ENCODE results near the gene CBS.
"Not testable (repeated sequence)": the region's sequence is repeated elsewhere in the genome, so short reads cannot be mapped to it uniquely, and the experiment has no call there.

CBS gene

DNA sequence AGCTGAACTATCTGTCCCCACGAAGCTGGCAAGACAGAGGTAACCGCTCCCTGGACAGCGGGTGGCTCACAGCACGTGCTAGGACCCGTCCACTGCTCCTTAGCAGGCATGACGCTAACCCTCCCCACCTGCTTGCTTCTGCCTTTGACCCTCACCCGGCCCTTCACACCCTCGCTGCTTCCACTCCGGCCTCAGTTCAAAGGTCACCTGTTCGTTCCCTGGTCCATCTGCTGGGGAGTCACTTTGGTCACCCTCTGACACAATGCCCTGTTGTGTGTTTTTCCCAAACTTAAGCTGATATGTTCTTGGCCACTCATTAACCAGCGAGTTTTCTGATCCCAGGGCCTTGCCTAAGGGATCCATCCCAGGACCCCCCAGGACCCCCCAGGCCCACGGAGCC, 7.6 kb downstream of the CBS start:
- DNase-seq: not testable (repeated sequence)

DNA sequence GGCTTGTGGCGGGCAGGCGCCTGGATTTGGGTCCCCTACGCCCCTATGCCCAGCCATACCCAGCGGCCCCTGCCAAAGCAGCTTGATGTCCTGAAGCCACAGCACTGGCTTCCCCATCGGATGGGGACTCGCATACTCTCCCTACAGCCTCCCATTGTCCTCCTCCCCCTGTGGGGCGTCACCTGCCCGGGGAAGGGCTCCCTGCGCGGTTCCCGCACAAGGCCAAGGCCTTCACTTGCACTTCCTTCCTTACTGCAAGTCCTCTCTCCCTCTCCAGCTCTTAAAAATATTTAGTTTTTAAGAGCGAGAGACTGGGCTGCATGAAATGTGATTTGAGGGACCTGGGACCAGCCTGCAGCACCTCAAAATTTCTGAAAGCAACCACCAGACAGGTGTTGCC, 8.9 kb downstream of the CBS start:
- DNase-seq: not testable (repeated sequence)

DNA sequence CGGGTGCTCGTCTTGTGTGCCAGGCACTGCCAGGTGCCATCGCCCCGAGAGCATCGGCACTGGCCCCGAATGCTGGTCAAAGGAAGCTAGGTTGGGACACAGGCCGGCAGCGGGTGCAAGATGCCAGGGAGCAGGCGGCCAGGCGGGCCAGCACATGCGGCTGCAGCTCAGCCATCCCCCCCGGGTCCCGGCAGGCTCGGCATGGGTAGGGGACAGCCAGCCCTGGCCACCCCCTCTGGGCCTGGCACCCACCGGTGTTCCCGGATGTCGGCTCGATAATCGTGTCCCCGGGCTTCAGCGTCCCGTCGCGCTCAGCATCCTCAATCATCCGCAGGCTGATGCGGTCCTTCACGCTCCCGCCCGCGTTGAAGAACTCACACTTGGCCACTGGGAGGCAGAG, 9.6 kb downstream of the CBS start:
- DNase-seq: not testable (repeated sequence)

DNA sequence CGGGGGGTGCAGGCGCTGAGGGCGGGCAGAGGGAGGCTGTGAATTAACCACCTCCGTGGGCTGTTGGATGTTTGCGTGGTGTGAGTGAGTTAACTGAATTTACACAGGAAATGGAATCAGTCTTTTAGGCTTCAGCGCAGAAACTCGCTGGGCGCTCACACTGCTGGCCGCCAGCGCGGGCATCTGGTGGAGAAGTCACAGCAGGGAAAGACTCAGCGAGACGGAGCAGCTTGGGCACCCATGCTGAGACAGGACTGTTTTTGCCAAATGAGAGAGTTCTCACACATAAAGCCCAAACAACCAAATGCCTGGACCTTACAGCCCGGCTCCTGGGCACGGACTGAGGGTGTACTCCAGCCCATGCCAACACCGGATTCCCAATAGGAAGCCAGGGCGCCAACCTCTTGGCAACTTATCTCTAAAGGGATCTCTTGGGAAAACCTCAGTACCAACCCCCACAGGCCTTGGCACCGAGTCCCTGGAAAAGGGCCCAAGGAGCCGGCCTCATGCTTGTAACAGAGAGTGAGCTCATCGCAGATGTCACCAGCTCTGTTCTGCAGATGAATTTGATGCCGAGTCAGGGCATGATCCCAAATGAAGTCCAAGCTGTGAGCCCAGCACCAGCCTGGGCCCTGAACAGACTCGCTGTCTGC, 11.2 kb downstream of the CBS start:
- not testable (repeated sequence) for DNase-seq

DNA sequence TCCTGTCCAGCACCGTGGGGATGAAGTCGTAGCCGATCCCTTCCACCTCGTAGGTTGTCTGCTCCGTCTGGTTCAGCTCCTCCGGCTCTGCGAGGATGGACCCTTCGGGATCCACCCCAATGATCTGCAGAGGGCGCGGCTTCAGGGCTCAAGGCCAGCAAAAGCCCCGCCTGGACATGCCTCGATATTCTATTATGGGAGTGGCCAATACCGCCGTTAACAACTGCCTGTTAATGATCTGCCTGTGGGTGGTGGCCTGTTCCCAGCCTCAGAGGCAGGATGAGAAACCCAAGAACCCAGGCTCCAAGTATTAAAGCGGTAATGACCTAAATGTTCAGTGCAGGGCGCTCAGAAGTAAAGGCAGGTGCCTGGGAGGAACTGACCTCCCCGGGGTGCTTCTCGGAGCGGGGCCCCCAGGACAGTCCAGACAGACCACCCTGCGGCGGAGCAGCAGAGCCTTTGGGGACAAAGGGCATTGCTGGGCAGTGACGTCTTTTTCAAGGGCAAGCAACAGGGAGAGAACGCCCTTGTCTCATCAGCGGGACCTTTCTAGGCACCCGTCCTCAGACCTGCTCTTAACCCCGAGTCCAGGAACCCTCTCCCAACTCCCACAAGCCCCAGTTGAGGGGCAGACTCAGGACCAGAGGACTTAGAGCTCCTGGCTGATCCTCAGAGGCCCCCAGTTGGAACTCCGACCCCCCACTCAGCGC, 12.5 kb downstream of the CBS start:
- not testable (repeated sequence) for DNase-seq

DNA sequence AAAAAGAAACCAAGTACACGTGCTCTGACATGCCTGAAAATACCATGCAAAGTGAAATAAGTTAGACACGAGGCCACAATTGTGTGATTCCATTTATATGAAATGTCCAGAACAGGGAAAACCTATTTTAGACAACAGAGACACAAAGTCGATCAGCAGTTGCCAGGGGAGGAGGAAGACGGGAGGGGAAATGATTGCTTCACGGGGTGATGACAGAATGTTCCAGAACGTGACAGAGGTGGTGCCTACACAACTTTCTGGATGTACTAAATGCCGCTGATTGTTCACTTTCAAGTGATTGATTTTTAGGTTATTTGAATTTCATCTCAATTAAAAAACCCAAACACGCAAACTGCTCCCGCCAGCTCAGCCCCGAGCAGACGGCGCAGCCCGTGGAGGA, 22.5 kb downstream of the CBS start:
- not testable (repeated sequence) for DNase-seq

DNA sequence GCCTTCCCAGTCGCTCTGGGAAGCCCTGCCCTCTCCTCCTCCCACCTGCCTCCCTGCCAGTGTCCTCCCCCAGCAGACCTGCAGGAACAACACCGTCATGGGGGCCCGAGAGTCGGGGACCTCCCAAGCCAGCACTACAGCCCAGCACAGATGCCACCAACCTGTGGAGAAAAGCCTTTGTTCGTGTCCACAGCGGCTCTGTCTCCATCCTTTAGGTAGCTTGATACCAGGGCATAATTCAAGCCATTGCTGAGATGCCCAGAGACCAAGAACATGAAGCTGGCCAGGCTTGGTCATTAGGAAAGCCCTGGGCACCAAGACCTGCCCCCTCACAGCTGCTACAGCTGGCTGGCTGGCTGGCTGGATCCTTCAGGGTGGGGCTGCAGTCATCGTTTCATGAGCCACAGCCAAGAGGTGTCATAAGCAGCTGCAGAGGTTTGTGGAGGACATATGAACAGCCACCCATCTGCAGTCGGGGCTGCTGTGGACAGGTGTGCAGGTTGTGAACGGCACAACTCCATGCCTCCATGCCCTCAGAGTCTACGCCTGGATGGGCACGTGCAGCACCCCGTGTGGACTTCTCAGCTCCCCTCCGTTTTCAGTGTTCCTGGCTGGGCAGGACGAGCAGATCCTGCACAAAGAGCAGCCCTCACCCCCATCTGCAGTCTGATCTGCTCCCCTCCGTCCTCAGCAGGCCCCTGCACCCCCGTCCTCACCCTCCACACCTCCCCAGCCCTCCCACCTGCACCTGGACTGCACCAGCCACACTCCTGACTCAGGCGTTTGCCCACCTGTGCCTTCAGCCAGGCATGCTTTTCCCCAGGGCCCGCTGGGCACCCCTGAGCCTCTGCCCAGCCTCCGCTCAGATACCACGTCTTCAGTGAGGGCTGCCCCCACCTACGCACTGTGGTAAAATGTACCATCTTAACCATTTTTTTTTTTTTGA, 29.5 kb downstream of the CBS start:
- not testable (repeated sequence) for DNase-seq

DNA sequence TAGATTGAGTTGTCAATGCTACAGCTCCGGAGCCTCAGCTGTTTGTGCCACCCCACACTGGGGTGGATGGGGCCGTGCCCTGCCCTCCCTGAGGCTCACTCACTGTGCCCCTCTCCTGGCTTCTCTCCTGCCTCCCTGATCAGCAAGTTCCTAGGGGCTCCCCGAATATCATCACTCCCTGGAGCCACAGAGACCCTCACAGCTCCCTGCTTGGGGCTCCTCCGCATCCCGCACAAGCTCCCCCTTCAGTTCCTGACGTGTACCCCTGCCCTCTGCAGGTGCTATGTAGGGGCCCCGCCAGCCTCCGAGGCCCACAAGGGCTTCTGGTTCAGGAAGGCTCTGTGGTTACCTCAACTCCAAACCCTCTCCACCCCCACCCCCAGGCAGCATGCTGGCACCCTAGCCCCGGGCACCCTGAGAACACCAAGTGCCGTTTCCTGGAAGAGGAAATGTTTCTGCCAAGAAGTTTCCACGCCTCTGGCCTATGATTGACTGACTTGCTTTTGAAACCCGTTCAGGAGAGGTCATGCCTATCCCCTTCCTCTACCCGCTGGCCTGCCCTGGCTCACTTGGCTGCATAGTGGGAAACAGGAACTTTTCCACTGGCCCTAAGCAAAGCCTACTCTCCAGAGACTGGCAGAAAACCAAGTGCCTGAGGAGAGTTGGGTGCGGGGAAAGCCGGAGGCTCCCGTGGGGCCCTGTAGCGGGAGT, 30.3 kb downstream of the CBS start:
- DNase-seq: not testable (repeated sequence)

DNA sequence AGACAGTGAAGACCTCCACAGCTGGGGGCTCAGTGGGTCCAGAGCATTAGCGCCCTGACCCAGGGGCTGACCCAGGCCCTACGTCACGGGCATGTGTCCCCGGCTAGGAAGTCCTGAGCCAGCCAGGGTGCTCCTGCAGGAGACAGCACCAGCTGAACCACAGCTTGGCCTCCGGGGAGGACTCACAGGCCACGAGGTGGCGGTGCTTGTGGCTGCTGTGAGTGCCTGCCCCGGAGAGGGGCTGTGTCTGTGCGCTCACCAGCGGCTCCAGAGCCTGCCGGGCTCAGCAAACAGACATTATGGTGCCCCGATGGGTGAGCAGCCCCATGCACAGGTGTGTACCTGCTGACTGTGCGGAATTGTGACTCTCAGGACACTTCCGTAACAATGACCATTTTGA, 31.1 kb downstream of the CBS start:
- DNase-seq: not testable (repeated sequence)

DNA sequence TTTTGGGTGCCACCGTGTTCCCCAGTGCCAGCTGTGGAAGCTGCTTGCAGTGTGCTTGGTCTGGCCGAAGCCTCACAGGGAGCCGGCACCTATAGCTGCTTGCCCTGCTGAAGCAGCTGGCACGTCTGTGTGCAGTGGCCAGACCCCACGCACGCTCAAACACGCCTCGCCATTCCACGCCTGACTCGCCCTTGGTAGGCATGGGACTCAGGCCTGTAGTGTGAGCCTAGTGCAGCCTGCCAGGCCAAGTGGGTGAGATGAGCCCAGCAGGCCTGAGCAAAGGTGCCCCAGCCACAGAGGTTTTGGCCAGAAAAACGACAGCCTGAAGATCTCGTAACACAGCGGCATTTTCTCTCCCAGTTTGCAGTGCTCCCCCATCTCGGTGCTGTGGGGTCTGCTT, 32.3 kb downstream of the CBS start:
- not testable (repeated sequence) for DNase-seq

DNA sequence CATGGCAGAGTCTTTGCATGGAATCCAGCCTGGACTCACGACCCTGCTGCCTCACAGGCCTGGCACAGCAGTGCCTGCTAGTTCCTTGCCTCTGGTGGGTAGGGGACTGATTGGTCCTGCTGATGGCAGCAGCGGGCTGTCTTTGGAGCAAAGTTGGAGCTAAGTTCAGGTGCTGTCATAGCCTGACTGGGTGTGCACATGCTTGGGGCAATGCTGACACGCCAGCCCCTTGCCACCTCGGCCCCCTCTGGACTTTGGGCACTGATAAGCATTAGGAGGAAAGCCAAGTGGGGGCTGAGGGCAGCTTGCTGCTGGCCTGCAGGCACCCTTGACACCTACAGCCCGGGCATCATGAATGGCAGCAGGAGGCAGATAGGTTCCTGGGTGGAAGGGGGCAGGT, 33.5 kb downstream of the CBS start:
- not testable (repeated sequence) for DNase-seq

DNA sequence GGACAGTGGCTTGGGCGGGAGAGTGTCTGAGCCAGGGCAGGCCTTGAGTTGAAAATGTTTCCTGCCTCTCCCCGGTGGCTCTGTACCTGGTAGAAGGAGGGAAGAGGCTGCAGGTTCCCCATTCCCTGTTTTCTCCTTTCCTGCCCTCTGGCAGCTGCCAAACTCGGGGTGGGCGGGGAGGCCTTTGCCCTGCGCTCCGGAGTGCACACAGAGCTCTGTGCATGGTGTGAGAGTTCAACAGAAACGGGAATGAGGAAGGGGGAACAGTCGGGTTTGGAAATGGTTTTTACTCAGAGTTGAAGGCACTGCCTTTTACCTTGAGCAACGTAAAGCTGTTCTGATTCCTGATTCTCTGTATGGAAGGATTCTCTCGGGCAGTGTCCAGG, 37.0 kb downstream of the CBS start:
- DNase-seq: not testable (repeated sequence)

DNA sequence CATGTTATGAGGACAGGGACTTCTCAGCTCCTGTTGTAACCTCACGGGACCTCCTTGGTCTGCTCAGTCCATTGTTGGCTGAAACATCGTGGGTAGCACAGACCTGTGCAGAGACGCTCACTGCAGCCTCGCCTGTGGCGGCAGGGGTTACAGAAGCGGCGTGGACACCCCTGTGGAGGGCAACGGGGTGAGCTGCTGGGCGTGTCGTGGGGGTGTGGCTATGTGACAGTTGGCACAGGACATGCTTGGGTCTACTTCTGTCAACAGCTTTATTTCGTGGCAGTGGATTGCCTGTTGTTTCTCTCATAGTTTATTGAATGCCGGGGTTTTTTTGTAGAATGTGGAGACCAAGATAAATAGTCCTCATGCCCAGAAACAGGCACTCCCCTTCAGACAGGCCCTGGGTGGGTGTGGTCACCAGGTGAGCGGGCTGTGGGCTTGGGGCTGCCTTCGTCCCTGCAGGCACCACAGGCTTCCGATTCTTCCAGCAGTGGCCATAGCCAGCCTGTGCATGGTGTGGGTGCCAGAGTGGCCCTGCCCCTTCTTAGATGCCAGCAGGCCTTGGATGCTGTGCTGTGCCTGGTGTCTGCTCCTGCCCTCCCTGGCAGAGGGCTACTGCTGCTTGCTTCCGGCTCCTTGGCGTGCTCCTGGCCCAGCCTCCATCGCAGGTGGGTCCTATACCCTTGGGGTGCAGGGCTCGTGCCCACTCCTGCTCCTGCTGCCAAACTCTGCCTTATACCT, 37.5 kb downstream of the CBS start:
- DNase-seq: not testable (repeated sequence)

DNA sequence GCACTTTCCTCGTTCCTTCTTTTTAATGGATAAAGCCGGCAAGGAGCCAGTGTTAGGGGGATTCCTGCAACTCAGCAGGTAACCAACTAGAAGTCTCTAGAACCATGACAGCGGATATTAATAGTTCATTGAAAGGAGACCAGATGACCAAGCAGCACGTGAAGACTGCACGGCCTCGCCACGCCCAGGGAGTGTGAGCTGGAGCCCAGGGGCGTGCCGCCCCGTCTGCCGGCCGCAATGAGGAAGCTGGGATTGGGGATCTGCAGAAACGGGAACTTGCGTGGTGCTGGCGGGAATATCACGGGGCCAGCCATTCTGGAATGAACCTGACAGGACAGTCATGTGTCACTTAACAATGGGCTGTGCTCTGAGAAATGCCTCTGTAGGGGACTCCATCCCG, 38.7 kb downstream of the CBS start:
- not testable (repeated sequence) for DNase-seq

DNA sequence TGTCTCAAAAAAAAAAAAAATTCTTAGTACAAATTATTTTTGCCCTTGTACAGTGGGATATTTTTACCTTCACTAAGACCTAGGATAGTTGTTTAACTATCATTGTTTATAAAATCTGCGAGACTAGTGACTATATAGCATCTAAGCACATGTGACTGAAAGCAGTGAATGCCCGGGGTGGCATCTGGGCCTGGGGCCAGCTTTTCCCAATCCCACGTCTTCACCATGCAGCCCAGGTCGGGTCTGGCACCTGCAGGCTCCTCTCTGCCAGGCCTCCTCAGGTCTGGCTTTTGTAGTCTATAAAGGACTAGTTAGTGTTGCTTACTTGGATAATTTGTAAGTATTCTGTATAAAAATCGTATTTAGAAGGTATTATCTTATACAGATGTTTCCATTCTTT, 40.8 kb downstream of the CBS start:
- no peak for DNase-seq

DNA sequence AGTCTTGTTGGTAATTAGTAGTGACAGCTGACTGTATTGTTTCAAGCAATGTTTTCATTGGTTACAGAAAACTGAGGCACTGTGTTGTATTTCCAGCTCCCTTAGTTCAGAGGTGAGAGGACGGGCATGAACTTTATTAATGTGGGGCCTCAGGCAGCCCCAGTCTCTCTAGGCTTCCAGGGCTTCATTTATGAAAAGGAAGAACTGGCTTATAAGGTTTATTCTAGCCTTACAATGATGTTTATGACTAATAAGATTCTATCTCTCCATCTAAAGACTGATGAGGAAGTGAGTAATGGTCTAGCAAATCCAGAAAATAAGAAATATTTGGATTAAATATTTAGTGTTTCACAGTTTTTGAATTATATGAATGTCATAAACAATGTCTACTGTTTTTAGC, 41.5 kb downstream of the CBS start:
- DNase-seq: no peak

DNA sequence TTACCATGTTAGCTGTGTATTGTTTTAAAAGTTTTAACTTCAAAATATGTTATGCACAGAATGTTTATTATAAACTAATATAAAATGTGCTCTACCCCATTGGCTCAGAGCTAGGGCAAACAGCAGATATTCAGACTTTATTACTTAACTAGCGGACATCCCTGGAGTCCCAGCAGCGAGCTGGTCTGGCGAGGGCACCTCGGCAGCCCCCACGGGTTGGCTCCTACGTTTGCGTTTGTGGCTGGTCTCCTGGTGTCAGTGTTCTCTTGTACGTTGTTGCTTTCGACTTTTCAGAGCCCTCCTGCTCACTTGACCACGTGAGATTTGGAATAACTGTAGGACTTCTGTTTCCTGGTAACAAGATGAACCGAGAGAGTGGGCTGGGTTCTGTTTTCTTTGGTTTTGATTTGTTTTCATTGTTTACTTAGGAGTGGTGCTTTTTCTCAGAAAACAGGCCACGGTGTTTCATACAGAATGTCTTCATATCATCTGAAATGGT, 44.5 kb downstream of the CBS start:
- no peak for DNase-seq

DNA sequence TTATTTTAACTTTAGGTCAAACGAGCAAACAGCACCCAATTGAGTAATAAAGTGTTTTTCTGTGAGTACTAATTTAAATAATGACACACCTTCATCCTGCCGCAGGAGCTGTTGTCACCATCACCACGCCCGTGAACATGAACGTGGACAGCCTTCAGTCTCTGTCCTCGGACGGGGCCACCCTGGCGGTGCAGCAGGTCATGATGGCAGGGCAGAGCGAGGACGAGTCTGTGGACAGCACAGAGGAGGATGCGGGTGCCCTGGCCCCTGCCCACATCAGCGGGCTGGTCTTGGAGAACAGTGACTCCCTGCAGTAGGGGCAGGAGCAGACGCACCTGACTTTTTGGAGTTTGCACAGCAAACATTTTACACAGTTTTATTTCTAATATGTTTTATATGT, 45.9 kb downstream of the CBS start:
- no peak for DNase-seq

DNA sequence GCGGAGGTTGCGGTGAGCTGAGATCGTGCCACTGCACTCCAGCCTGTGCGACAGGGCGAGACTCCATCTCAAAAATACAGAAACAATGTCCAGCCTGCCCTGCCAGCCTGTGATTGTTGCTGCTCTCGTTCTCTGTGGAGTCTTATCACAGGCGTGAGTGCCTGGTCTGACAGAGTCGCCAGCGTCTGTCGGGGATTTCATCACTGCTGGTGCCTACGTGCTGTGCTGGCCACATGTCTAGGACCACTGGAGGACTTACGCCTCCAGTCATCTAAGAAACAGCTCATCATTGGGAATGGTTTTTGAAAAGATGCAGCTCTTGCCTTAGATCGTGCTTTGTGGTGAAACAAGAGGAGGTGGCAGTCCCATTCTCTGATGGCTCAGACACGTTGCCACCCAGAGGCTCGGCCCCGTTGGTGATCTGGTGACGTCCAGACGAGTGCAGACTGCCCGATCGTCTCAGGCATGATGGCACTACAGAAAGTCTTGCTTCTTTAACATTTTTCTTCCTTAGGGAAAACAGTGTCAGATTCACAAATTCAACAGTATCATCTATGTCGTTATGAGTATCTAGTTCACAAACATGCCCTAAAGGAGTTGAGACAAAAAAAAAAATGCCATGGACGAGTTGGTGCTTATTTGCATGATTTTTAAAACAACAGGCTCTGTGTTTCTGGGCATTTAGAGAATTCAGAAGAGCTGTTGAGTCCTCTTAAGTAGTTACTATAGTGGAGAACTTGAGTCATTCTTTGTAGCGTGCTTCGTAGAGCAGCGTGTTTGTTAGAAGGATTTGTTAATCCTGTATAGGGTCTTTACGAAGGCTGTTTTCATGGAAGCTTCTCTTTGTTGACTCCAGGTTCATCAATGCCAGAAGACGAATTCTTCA, 47.5 kb downstream of the CBS start:
- DNase-seq: peak in 1 of 51 donors; percentile 7

All from hypothalamus (tissue), 51 donors.